PC-3 (cell line): ENCODE data around the gene KSR2.

Experiments
- CTCF ChIP-seq: fragments of 300-600 bp; sonication (generic); conservative IDR thresholded peaks from 2 replicates; pipeline ENCODE4 v1.5.1; 2017; ENCODE audit warnings: antibody characterized with exemption, low read depth, mild to moderate bottlenecking, low read length
- EZH2 ChIP-seq: fragments of 300-600 bp; sonication (generic); IDR thresholded peaks from one replicate; pipeline ENCODE4 v1.6.1; 2017; ENCODE audit warnings: antibody characterized with exemption, mild to moderate bottlenecking, low read length; ENCODE audit not compliant: unreplicated experiment

- TF ChIP-seq CTCF, result no peak
- TF ChIP-seq EZH2, result no peak
These were observed 60.4 kb downstream of the KSR2 start for GRCh38 chr12:117908411-117908810.
